ENCODE measurements around the gene SEMA6D.

DNA sequence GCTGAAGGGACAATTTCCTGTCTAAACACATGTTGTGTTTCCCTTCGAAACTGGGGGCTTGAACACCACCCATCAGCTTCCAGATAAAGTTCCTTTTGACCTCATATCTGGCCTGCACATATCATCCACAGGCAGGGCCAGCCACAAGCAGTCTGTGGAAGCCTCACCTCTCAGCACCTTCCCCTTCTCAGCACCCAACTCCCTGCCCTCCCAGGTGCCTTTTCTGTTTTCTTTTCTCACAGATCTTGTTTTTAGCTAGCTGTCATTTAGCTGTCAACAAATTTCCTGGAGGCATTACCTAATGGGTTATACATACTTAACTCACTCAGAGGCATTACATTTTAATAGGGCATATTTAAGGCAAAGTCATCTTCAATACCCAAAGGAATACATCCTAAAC lies 93.9 kb downstream of the SEMA6D start:
- TF ChIP-seq, protein P1, sequence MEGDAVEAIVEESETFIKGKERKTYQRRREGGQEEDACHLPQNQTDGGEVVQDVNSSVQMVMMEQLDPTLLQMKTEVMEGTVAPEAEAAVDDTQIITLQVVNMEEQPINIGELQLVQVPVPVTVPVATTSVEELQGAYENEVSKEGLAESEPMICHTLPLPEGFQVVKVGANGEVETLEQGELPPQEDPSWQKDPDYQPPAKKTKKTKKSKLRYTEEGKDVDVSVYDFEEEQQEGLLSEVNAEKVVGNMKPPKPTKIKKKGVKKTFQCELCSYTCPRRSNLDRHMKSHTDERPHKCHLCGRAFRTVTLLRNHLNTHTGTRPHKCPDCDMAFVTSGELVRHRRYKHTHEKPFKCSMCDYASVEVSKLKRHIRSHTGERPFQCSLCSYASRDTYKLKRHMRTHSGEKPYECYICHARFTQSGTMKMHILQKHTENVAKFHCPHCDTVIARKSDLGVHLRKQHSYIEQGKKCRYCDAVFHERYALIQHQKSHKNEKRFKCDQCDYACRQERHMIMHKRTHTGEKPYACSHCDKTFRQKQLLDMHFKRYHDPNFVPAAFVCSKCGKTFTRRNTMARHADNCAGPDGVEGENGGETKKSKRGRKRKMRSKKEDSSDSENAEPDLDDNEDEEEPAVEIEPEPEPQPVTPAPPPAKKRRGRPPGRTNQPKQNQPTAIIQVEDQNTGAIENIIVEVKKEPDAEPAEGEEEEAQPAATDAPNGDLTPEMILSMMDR (IDR thresholded peaks at IDR 0.05), result no peak
- no peak for TF ChIP-seq POLR2AphosphoS5 (IDR thresholded peaks at IDR 0.05; ENCODE audit: low read depth, low read length)

Data from Panc1 (cell line).